HepG2 (cell line): ENCODE results near the gene C1R. TPM values are rescaled to one million over a fixed set of nuclear protein-coding genes. Genes with fewer than 3 reads are reported as not detected.

Experiments
- ADNP ChIP-seq: sonication (generic); formaldehyde crosslinking; IDR thresholded peaks from 2 replicates; pipeline ENCODE4 v1.4.0; 2020; ENCODE audit warnings: missing genetic modification reagents
- ESRRA ChIP-seq: sonication (generic); formaldehyde crosslinking; IDR thresholded peaks from 2 replicates; pipeline ENCODE4 v1.5.1; 2020; ENCODE audit warnings: mild to moderate bottlenecking, low read depth, missing genetic modification reagents
- FOXA3 ChIP-seq: IDR thresholded peaks from 2 replicates; pipeline ENCODE4 v1.6.1; 2016; ENCODE audit warnings: missing genetic modification reagents, missing compliant biosample characterization
- MAFK ChIP-seq, 2 experiments: IDR thresholded peaks in 1 of 2; conservative IDR thresholded peaks in 1 of 2; 2 replicates each; pipeline ENCODE4 v1.6.1; 2011; ENCODE audit warnings: improper control_type of control experiment in 2 of 2, low read length in 2 of 2
- RBM22 ChIP-seq: fragments of 200-400 bp; formaldehyde crosslinking; optimal IDR thresholded peaks from 2 replicates; pipeline ENCODE3; 2017; ENCODE audit warnings: mild to moderate bottlenecking, low read length, moderate library complexity
- SIX1 ChIP-seq: sonication (generic); formaldehyde crosslinking; IDR thresholded peaks from 2 replicates; pipeline ENCODE4 v1.4.0; 2020; ENCODE audit warnings: missing genetic modification reagents, borderline replicate concordance
- SRY ChIP-seq: sonication (generic); formaldehyde crosslinking; IDR thresholded peaks from 2 replicates; pipeline ENCODE4 v1.8.0; 2022; ENCODE audit warnings: mild to moderate bottlenecking, missing genetic modification reagents
- TOE1 ChIP-seq: sonication (generic); formaldehyde crosslinking; IDR thresholded peaks from 2 replicates; pipeline ENCODE4 v1.4.0; 2020; ENCODE audit warnings: mild to moderate bottlenecking, missing genetic modification reagents
- TP53 ChIP-seq: sonication (generic); formaldehyde crosslinking; conservative IDR thresholded peaks from 2 replicates; pipeline ENCODE4 v1.4.0; 2020; ENCODE audit warnings: missing genetic modification reagents
- ZFAT ChIP-seq: sonication (generic); formaldehyde crosslinking; conservative IDR thresholded peaks from 2 replicates; pipeline ENCODE4 v1.8.1; 2023; ENCODE audit warnings: missing genetic modification reagents, inconsistent platforms
- ZNF318 ChIP-seq: sonication (generic); formaldehyde crosslinking; IDR thresholded peaks from 2 replicates; pipeline ENCODE4 v1.4.0; 2020; ENCODE audit warnings: mild to moderate bottlenecking, missing genetic modification reagents
- ZNF574 ChIP-seq: sonication (generic); formaldehyde crosslinking; IDR thresholded peaks from 2 replicates; pipeline ENCODE4 v1.4.0; 2020; ENCODE audit warnings: missing genetic modification reagents
- ZNF788 ChIP-seq: sonication (generic); formaldehyde crosslinking; IDR thresholded peaks from 2 replicates; pipeline ENCODE4 v1.5.0; 2020; ENCODE audit warnings: mild to moderate bottlenecking, missing genetic modification reagents, borderline replicate concordance
- polyA plus RNA-seq, 8 experiments: library from polyadenylated mRNA; depleted of rRNA in 3 of 8; stranded (reverse) in 7 of 8; unstranded in 1 of 8; fragments of >200 nt; fragmentation: Illumina TruSeq in 4 of 8; extraction: Trizol in 4 of 8; gene quantifications; 2 replicates each; pipeline versions ENCODE4 v1.2.1 to v1.2.3, GENCODE V29; 2011 to 2016; ENCODE audit warnings: low read depth in 4 of 8, missing spikeins in 1 of 8, mixed read lengths in 1 of 8; ENCODE audit not compliant: insufficient read depth in 1 of 8
- total RNA-seq, 5 experiments: library from RNA; depleted of rRNA; stranded (reverse); fragments of >200 nt; fragmentation: Illumina TruSeq; extraction: Trizol; gene quantifications; 2 replicates each; pipeline ENCODE4 v1.2.3, GENCODE V29; 2016; ENCODE audit warnings: low read depth in 1 of 5
- TF ChIP-seq, protein P1 (sequence below): sonication (generic); formaldehyde crosslinking; IDR thresholded peaks from 2 replicates; pipeline ENCODE4 v1.4.0; 2020; ENCODE audit warnings: mild to moderate bottlenecking, missing genetic modification reagents
- TF ChIP-seq, protein P2 (sequence below): sonication (generic); IDR thresholded peaks from 2 replicates; pipeline ENCODE4 v1.6.1; 2016; ENCODE audit warnings: low read depth, borderline replicate concordance

The C1R gene
- total and polyA plus RNA-seq, 2 of the 13 experiments (the other 11 are each of a cell fraction or from before 2014, with no cell fraction given), result 3.5 to 6.5 TPM

GRCh38 chr12:7129872-7130691, 37.8 kb upstream of the C1R start, which contains the start of gene CLSTN3 (continued):
- TF ChIP-seq, protein P1, sequence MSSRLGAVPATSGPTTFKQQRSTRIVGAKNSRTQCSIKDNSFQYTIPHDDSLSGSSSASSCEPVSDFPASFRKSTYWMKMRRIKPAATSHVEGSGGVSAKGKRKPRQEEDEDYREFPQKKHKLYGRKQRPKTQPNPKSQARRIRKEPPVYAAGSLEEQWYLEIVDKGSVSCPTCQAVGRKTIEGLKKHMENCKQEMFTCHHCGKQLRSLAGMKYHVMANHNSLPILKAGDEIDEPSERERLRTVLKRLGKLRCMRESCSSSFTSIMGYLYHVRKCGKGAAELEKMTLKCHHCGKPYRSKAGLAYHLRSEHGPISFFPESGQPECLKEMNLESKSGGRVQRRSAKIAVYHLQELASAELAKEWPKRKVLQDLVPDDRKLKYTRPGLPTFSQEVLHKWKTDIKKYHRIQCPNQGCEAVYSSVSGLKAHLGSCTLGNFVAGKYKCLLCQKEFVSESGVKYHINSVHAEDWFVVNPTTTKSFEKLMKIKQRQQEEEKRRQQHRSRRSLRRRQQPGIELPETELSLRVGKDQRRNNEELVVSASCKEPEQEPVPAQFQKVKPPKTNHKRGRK (CRISPR knock-in tag), result no peak
- TF ChIP-seq TP53 (CRISPR knock-in tag), result no peak
- no peak for TF ChIP-seq ESRRA
- TF ChIP-seq MAFK (conservative IDR thresholded peaks at IDR 0.05 in 1 of 2, IDR thresholded peaks at IDR 0.05 in 1 of 2; ENCODE audit: low read length in 2 of 2), result no peak
- TF ChIP-seq, protein P2, sequence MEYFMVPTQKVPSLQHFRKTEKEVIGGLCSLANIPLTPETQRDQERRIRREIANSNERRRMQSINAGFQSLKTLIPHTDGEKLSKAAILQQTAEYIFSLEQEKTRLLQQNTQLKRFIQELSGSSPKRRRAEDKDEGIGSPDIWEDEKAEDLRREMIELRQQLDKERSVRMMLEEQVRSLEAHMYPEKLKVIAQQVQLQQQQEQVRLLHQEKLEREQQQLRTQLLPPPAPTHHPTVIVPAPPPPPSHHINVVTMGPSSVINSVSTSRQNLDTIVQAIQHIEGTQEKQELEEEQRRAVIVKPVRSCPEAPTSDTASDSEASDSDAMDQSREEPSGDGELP, result peak; percentile 29; the same call in 1 of the 2 replicates
- no peak for TF ChIP-seq TOE1 (CRISPR knock-in tag)
- peak; percentile 65; the same call in 1 of the 2 replicates for TF ChIP-seq ZNF788 (CRISPR knock-in tag)
- TF ChIP-seq SIX1 (CRISPR knock-in tag), result no peak
- TF ChIP-seq FOXA3 (CRISPR knock-in tag), result no peak
- TF ChIP-seq ZFAT (CRISPR knock-in tag), result no peak
- no peak for TF ChIP-seq ADNP (CRISPR knock-in tag)
- TF ChIP-seq ZNF574 (CRISPR knock-in tag), result no peak; the same call in 1 of the 2 replicates
- 0 out of 2 replicates have a peak, but pooled peaks have one; percentile 10 for TF ChIP-seq SRY (CRISPR knock-in tag)
- TF ChIP-seq ZNF318 (CRISPR knock-in tag), result no peak
- peak; percentile 31 for TF ChIP-seq RBM22
